Mesendoderm (in vitro differentiated cells): ENCODE results near the gene SMAP1.

Source experiments
- DNase-seq: peaks from one replicate; pipeline ENCODE4 v3.0.0; 2013
- H2AK5ac ChIP-seq: 2 replicates; pipeline ENCODE4 v1.6.1; 2013; ENCODE audit warnings: low read length, inconsistent platforms
- H2BK120ac ChIP-seq: 2 replicates; pipeline ENCODE4 v1.6.1; 2013; ENCODE audit warnings: low read depth, mild to moderate bottlenecking, low read length, moderate library complexity, mixed read lengths
- H2BK15ac ChIP-seq: replicated peaks from 2 replicates; pipeline ENCODE4 v1.6.1; 2013; ENCODE audit warnings: low read depth, mild to moderate bottlenecking, moderate library complexity
- H2BK5ac ChIP-seq: 2 replicates; pipeline ENCODE4 v1.6.1; 2013; ENCODE audit warnings: low read length, inconsistent platforms
- H3K18ac ChIP-seq: 2 replicates; pipeline ENCODE4 v1.6.1; 2013; ENCODE audit warnings: mild to moderate bottlenecking, low read length, mixed read lengths
- H3K23ac ChIP-seq: one replicate; pipeline ENCODE4 v1.6.1; 2013; ENCODE audit warnings: low read length
- H3K27ac ChIP-seq: 2 replicates; pipeline ENCODE4 v1.5.1; 2013; ENCODE audit warnings: low read depth, mild to moderate bottlenecking, inconsistent platforms, low read length, moderate library complexity
- H3K27me3 ChIP-seq: 2 replicates; pipeline ENCODE4 v1.6.1; 2013; ENCODE audit warnings: low read length, control low read depth, mild to moderate bottlenecking, inconsistent platforms; ENCODE audit not compliant: insufficient read depth, poor library complexity
- H3K36me3 ChIP-seq: 2 replicates; pipeline ENCODE4 v1.6.1; 2013; ENCODE audit warnings: low read length, inconsistent platforms; ENCODE audit not compliant: control insufficient read depth, insufficient read depth
- H3K4ac ChIP-seq: one replicate; pipeline ENCODE4 v1.6.1; 2013; ENCODE audit warnings: low read depth, mild to moderate bottlenecking, low read length, moderate library complexity
- H3K4me1 ChIP-seq: 2 replicates; pipeline ENCODE4 v1.6.1; 2013; ENCODE audit warnings: low read depth, low read length, inconsistent platforms; ENCODE audit not compliant: control insufficient read depth
- H3K4me2 ChIP-seq: 2 replicates; pipeline ENCODE4 v1.6.1; 2013; ENCODE audit warnings: low read length
- H3K4me3 ChIP-seq: 2 replicates; pipeline ENCODE4 v1.5.1; 2013; ENCODE audit warnings: mild to moderate bottlenecking, low read length
- H3K56ac ChIP-seq: one replicate; pipeline ENCODE4 v1.6.1; 2013; ENCODE audit warnings: low read length
- H3K79me1 ChIP-seq: 2 replicates; pipeline ENCODE4 v1.6.1; 2013; ENCODE audit warnings: low read length, inconsistent platforms
- H3K79me2 ChIP-seq: 2 replicates; pipeline ENCODE4 v1.6.1; 2013; ENCODE audit warnings: mild to moderate bottlenecking, low read length; ENCODE audit not compliant: control insufficient read depth, insufficient read depth
- H3K9ac ChIP-seq: 2 replicates; pipeline ENCODE4 v1.6.1; 2013; ENCODE audit warnings: low read length, inconsistent platforms
- H4K5ac ChIP-seq: one replicate; pipeline ENCODE4 v1.6.1; 2013; ENCODE audit warnings: low read length
- H4K8ac ChIP-seq: one replicate; pipeline ENCODE4 v1.6.1; 2013; ENCODE audit warnings: low read depth, mild to moderate bottlenecking, control low read depth, low read length, moderate library complexity
- WGBS: extraction: QIAGEN DNeasy Blood & Tissue Kit; methylation state at CpG from one replicate; pipeline ENCODE4 v1.1.7; 2013; ENCODE audit warnings: low lambda C conversion rate, missing lambda C conversion rate; ENCODE audit not compliant: insufficient coverage; ENCODE audit errors: extremely low coverage; 5-methylcytosine and 5-hydroxymethylcytosine counted together

Gene SMAP1

DNA sequence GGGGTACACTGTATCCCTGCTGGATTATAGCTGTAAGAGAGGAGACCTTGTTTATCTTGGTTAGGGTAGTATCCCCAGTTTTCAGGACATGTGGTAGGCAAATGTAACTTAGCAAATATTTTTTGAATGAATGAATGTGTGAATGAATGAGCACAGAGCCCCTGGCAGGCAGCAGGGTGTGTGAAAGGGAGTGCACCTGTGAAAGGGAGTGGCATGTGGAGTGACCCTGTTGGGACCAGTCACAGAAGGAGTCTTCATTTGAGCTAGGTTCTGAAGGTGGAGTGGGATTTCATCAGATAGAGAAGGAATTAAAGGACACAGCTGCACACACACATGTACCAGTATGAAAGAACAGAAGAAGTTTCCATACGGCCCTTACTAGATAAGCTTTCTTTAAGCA is 4.9 kb downstream of the SMAP1 start:
- no peak for DNase-seq
- Histone ChIP-seq H2BK5ac (no peak overlapping the region), H3K4ac (no peak overlapping the region), H3K79me2 (peaks cover 12% of the 10 kb centered on the region), H3K18ac (no peak overlapping the region), H3K23ac (no peak overlapping the region), H3K27ac (no peak overlapping the region), H3K79me1 (peaks cover 6% of the 10 kb centered on the region), H3K4me3 (no peak overlapping the region), H3K27me3 (no peaks in the 10 kb centered on the region), H4K8ac (no peak overlapping the region), H3K36me3 (no peaks in the 10 kb centered on the region), H4K5ac (no peak overlapping the region), H3K4me1 (peaks cover 3% of the 10 kb centered on the region), H2BK15ac (no peak overlapping the region), H3K9ac (no peak overlapping the region), H3K4me2 (no peak overlapping the region), H2AK5ac (no peak overlapping the region), H3K56ac (no peak overlapping the region), H2BK120ac (no peak overlapping the region)
- no CpG with 5 or more reads among the region's 1 CpG for WGBS

DNA sequence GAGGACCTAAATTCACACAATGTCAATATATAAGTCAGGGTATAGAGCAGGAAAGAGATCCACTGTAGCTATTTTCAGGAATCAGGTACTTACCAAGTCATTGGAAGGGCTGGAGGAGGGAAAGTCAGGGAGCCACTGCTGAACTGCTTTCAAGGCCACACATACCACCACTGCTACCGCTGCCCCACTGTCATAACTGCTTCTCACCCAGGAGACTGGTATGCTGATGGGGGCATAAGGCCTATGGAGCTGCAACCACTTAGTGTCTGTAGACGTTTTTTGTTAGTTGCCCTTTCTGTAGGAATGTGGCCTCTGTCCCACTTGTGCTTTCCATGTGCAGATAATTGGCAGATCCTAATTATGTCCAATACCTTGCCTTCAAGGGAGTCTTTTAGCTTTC is 5.4 kb downstream of the SMAP1 start:
- H4K8ac ChIP-seq: no peak overlapping the region
- H3K4me1 ChIP-seq: peaks cover 3% of the 10 kb centered on the region
- peaks cover 6% of the 10 kb centered on the region for H3K79me1 ChIP-seq
- no peak overlapping the region for H3K4me3 ChIP-seq
- H4K5ac ChIP-seq: no peak overlapping the region
- no peak overlapping the region for H3K18ac ChIP-seq
- no peaks in the 10 kb centered on the region for H3K27me3 ChIP-seq
- no peak overlapping the region for H3K4ac ChIP-seq
- peaks cover 12% of the 10 kb centered on the region for H3K79me2 ChIP-seq
- H3K23ac ChIP-seq: no peak overlapping the region
- no peak overlapping the region for H2BK5ac ChIP-seq
- no peak overlapping the region for H2AK5ac ChIP-seq
- no CpG with 5 or more reads among the region's 2 CpGs for WGBS
- H2BK120ac ChIP-seq: no peak overlapping the region
- no peak overlapping the region for H2BK15ac ChIP-seq
- H3K36me3 ChIP-seq: no peaks in the 10 kb centered on the region
- DNase-seq: peak; percentile 34
- H3K27ac ChIP-seq: no peak overlapping the region
- H3K56ac ChIP-seq: no peak overlapping the region
- no peak overlapping the region for H3K4me2 ChIP-seq
- H3K9ac ChIP-seq: no peak overlapping the region

DNA sequence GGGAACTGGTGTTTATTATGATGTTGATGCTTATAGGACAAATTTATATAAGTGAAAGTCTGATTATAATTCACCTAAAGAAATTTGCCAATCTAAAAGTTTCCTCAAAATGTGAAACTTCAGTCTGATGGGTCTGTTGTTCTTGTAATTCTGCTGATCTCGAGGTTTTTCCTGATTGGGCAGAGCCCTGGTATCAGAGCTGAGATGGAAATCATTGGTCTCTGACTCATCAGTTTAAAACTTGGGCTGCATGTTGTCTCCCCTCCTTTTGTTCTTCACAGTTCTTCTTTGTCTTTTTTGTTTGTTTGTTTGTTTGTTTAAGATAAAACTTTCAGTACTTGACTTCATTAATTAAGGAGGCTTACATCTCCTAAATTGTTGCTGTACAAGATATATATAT is 5.9 kb downstream of the SMAP1 start:
- no peak overlapping the region for H4K8ac ChIP-seq
- no peak overlapping the region for H3K23ac ChIP-seq
- H3K36me3 ChIP-seq: no peaks in the 10 kb centered on the region
- H3K18ac ChIP-seq: no peak overlapping the region
- H2BK5ac ChIP-seq: no peak overlapping the region
- no peak overlapping the region for H2BK120ac ChIP-seq
- DNase-seq: peak; percentile 76
- H3K79me1 ChIP-seq: peaks cover 8% of the 10 kb centered on the region
- no peak overlapping the region for H3K27ac ChIP-seq
- no peak overlapping the region for H3K9ac ChIP-seq
- no peak overlapping the region for H2AK5ac ChIP-seq
- peaks cover 14% of the 10 kb centered on the region for H3K79me2 ChIP-seq
- H3K4ac ChIP-seq: no peak overlapping the region
- H2BK15ac ChIP-seq: no peak overlapping the region
- no peak overlapping the region for H3K56ac ChIP-seq
- H3K4me1 ChIP-seq: peaks cover 3% of the 10 kb centered on the region
- H4K5ac ChIP-seq: no peak overlapping the region
- no peaks in the 10 kb centered on the region for H3K27me3 ChIP-seq
- no CpG with 5 or more reads among the region's 1 CpG for WGBS
- no peak overlapping the region for H3K4me3 ChIP-seq
- no peak overlapping the region for H3K4me2 ChIP-seq

- no peak for DNase-seq
- Histone ChIP-seq H2BK5ac (no peak overlapping the region), H3K79me1 (peaks cover 9% of the 10 kb centered on the region), H3K4me3 (no peak overlapping the region), H3K27me3 (no peaks in the 10 kb centered on the region), H3K23ac (no peak overlapping the region), H2BK15ac (no peak overlapping the region), H2BK120ac (no peak overlapping the region), H2AK5ac (no peak overlapping the region), H3K56ac (no peak overlapping the region), H3K4me2 (no peak overlapping the region), H3K4me1 (peaks cover 3% of the 10 kb centered on the region), H3K27ac (no peak overlapping the region), H3K18ac (no peak overlapping the region), H3K79me2 (peaks cover 13% of the 10 kb centered on the region), H3K4ac (no peak overlapping the region), H3K9ac (no peak overlapping the region), H3K36me3 (no peaks in the 10 kb centered on the region), H4K8ac (no peak overlapping the region), H4K5ac (no peak overlapping the region)
- no CpG with 5 or more reads among the region's 3 CpGs for WGBS
Measured at GRCh38 chr6:70675822-70676221, 8.1 kb downstream of the SMAP1 start.

GRCh38 chr6:70676821-70677220 is 9.1 kb downstream of the SMAP1 start:
- peaks cover 3% of the 10 kb centered on the region for H3K4me1 ChIP-seq
- H3K79me1 ChIP-seq: peaks cover 9% of the 10 kb centered on the region
- H2BK15ac ChIP-seq: no peak overlapping the region
- no peak overlapping the region for H3K18ac ChIP-seq
- no peak overlapping the region for H3K4me3 ChIP-seq
- no peak overlapping the region for H3K4me2 ChIP-seq
- no peaks in the 10 kb centered on the region for H3K27me3 ChIP-seq
- no peak overlapping the region for H2BK120ac ChIP-seq
- no peak overlapping the region for H2BK5ac ChIP-seq
- peaks cover 13% of the 10 kb centered on the region for H3K79me2 ChIP-seq
- DNase-seq: peak; percentile 57
- H2AK5ac ChIP-seq: no peak overlapping the region
- H3K27ac ChIP-seq: no peak overlapping the region
- WGBS: no CpG with 5 or more reads among the region's 3 CpGs
- H3K23ac ChIP-seq: no peak overlapping the region
- H4K5ac ChIP-seq: no peak overlapping the region
- no peak overlapping the region for H3K56ac ChIP-seq
- no peak overlapping the region for H3K4ac ChIP-seq
- H4K8ac ChIP-seq: no peak overlapping the region
- no peak overlapping the region for H3K9ac ChIP-seq
- H3K36me3 ChIP-seq: no peaks in the 10 kb centered on the region

DNA sequence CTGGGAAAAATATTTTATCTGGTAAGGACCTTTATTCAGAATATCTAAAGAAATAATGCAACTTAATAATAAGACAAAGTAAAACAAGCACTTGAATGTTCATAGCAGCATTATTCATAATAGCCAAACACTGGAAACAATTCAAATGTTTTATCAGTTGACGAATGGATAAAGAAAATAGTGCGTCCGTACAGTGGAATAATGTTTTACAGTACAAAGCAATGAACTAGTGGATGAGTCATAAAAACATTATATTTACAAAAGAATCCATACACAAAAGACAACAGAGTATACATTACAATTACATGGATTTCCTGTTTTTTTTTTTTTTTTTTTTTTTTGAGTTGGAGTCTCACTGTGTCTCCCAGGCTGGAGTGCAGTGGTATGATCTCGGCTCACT is 12.7 kb downstream of the SMAP1 start:
- no peak overlapping the region for H2BK15ac ChIP-seq
- H3K27me3 ChIP-seq: no peaks in the 10 kb centered on the region
- peaks cover 2% of the 10 kb centered on the region for H3K4me1 ChIP-seq
- no peak overlapping the region for H3K4ac ChIP-seq
- H3K4me2 ChIP-seq: no peak overlapping the region
- H3K18ac ChIP-seq: no peak overlapping the region
- H3K4me3 ChIP-seq: no peak overlapping the region
- no peak overlapping the region for H2BK120ac ChIP-seq
- H3K79me1 ChIP-seq: peaks cover 7% of the 10 kb centered on the region
- no peak overlapping the region for H2BK5ac ChIP-seq
- H3K36me3 ChIP-seq: no peaks in the 10 kb centered on the region
- no peak overlapping the region for H3K9ac ChIP-seq
- no peak overlapping the region for H2AK5ac ChIP-seq
- H3K23ac ChIP-seq: no peak overlapping the region
- no peak overlapping the region for H3K27ac ChIP-seq
- no CpG with 5 or more reads among the region's 4 CpGs for WGBS
- no peak overlapping the region for H4K5ac ChIP-seq
- H4K8ac ChIP-seq: no peak overlapping the region
- no peak overlapping the region for H3K56ac ChIP-seq
- H3K79me2 ChIP-seq: peaks cover 3% of the 10 kb centered on the region
- DNase-seq: no peak
